ENCODE results near the gene PEX10. TPM values are rescaled to one million over a fixed set of nuclear protein-coding genes. Genes with fewer than 3 reads are reported as not detected.

PEX10 gene
- total and polyA plus RNA-seq, 4 donors: 4.0 to 15.3 (median 11.4) TPM

- intact Hi-C loops (cut with DNase I): loop anchor here (2.0 to 5.0 kb wide), 3 partner anchors 58 to 185 kb away; partner anchors contain the start of gene FAAP20 (in 1 of the 2)
- Histone ChIP-seq H3K36me3 (ENCODE audit: control insufficient read depth in 1 of 2, insufficient read depth in 2 of 2, low read length in 1 of 2) (no peaks in the 10 kb centered on the region), H3K9me3 (ENCODE audit: control insufficient read depth, low read length) (no peaks in the 10 kb centered on the region), H3K27ac (ENCODE audit: low read depth in 1 of 2, low read length in 2 of 2) (no peak overlapping the region), H3K27me3 (ENCODE audit: control insufficient read depth in 1 of 2, insufficient read depth in 2 of 2, low read length in 1 of 2) (no peaks in the 10 kb centered on the region), H3K4me1 (ENCODE audit: control insufficient read depth in 1 of 2, insufficient read depth in 2 of 2, low read length in 2 of 2) (no peaks in the 10 kb centered on the region), H3K4me3 (ENCODE audit: low read length in 2 of 2) (no peak overlapping the region)
- DNase-seq (peak; percentile 25 to 66), ATAC-seq (ENCODE audit: low FRiP score) (no peak)
- 92 to 93% methylated on average over 21 to 23 of the region's 23 CpGs for WGBS, 2 donors
Measured at GRCh38 chr1:2379733-2380404, 32.5 kb downstream of the PEX10 start.

GRCh38 chr1:2378956-2379732 is 33.2 kb downstream of the PEX10 start:
- DNase-seq (peak; percentile 26 to 46), ATAC-seq (ENCODE audit: low FRiP score) (no peak)
- intact Hi-C loops (cut with DNase I): no loop called here

GRCh38 chr1:2378441-2378851 is 33.9 kb downstream of the PEX10 start:
- Histone ChIP-seq H3K27ac (ENCODE audit: low read depth in 1 of 2, low read length in 2 of 2) (no peak overlapping the region), H3K4me3 (ENCODE audit: low read length in 2 of 2) (no peak overlapping the region), H3K9me3 (ENCODE audit: control insufficient read depth, low read length) (no peaks in the 10 kb centered on the region), H3K27me3 (ENCODE audit: control insufficient read depth in 1 of 2, insufficient read depth in 2 of 2, low read length in 1 of 2) (no peaks in the 10 kb centered on the region), H3K36me3 (ENCODE audit: control insufficient read depth in 1 of 2, insufficient read depth in 2 of 2, low read length in 1 of 2) (no peaks in the 10 kb centered on the region), H3K4me1 (ENCODE audit: control insufficient read depth in 1 of 2, insufficient read depth in 2 of 2, low read length in 2 of 2) (no peaks in the 10 kb centered on the region)
- DNase-seq (peak; percentile 36 to 52), ATAC-seq (ENCODE audit: low FRiP score) (no peak)
- WGBS, 2 donors: 91 to 92% methylated on average over 24 of the region's 24 CpGs
- intact Hi-C loops (cut with DNase I): no loop called here

More at GRCh38 chr1:2378956-2379732, 33.2 kb downstream of the PEX10 start:
- whole genome bisulfite sequencing, 2 donors: 90 to 93% methylated on average over 18 of the region's 18 CpGs
- Histone ChIP-seq H3K27ac (ENCODE audit: low read depth in 1 of 2, low read length in 2 of 2) (no peak overlapping the region), H3K27me3 (ENCODE audit: control insufficient read depth in 1 of 2, insufficient read depth in 2 of 2, low read length in 1 of 2) (no peaks in the 10 kb centered on the region), H3K36me3 (ENCODE audit: control insufficient read depth in 1 of 2, insufficient read depth in 2 of 2, low read length in 1 of 2) (no peaks in the 10 kb centered on the region), H3K9me3 (ENCODE audit: control insufficient read depth, low read length) (no peaks in the 10 kb centered on the region), H3K4me3 (ENCODE audit: low read length in 2 of 2) (no peak overlapping the region), H3K4me1 (ENCODE audit: control insufficient read depth in 1 of 2, insufficient read depth in 2 of 2, low read length in 2 of 2) (no peaks in the 10 kb centered on the region)

GRCh38 chr1:2377751-2378440 is 34.5 kb downstream of the PEX10 start:
- no peaks in the 10 kb centered on the region for H3K4me1 ChIP-seq (ENCODE audit: control insufficient read depth in 1 of 2, insufficient read depth in 2 of 2, low read length in 2 of 2)
- 90 to 91% methylated on average over 16 of the region's 16 CpGs for WGBS, 2 donors
- H3K9me3 ChIP-seq (ENCODE audit: control insufficient read depth, low read length): no peaks in the 10 kb centered on the region
- no peaks in the 10 kb centered on the region for H3K27me3 ChIP-seq (ENCODE audit: control insufficient read depth in 1 of 2, insufficient read depth in 2 of 2, low read length in 1 of 2)
- ATAC-seq (ENCODE audit: low FRiP score): no peak
- intact Hi-C loops (cut with DNase I): no loop called here
- peak; percentile 30 to 64 for DNase-seq
- H3K27ac ChIP-seq (ENCODE audit: low read depth in 1 of 2, low read length in 2 of 2): no peak overlapping the region
- no peak overlapping the region for H3K4me3 ChIP-seq (ENCODE audit: low read length in 2 of 2)
- no peaks in the 10 kb centered on the region for H3K36me3 ChIP-seq (ENCODE audit: control insufficient read depth in 1 of 2, insufficient read depth in 2 of 2, low read length in 1 of 2)

GRCh38 chr1:2376931-2377672 is 35.3 kb downstream of the PEX10 start:
- ATAC-seq (ENCODE audit: low FRiP score) (no peak), DNase-seq (peak; percentile 40 to 65)
- Histone ChIP-seq H3K4me3 (ENCODE audit: low read length in 2 of 2) (no peak overlapping the region), H3K27me3 (ENCODE audit: control insufficient read depth in 1 of 2, insufficient read depth in 2 of 2, low read length in 1 of 2) (no peaks in the 10 kb centered on the region), H3K27ac (ENCODE audit: low read depth in 1 of 2, low read length in 2 of 2) (no peak overlapping the region), H3K9me3 (ENCODE audit: control insufficient read depth, low read length) (no peaks in the 10 kb centered on the region), H3K4me1 (ENCODE audit: control insufficient read depth in 1 of 2, insufficient read depth in 2 of 2, low read length in 2 of 2) (no peaks in the 10 kb centered on the region), H3K36me3 (ENCODE audit: control insufficient read depth in 1 of 2, insufficient read depth in 2 of 2, low read length in 1 of 2) (no peaks in the 10 kb centered on the region)
- 88 to 90% methylated on average over 25 of the region's 25 CpGs for WGBS, 2 donors
- intact Hi-C loops (cut with DNase I): no loop called here

- intact Hi-C loops (cut with DNase I): no loop called here
- DNase-seq (peak; percentile 47 to 73), ATAC-seq (ENCODE audit: low FRiP score) (no peak)
- no peak overlapping the region for H3K27ac ChIP-seq (ENCODE audit: low read depth in 1 of 2, low read length in 2 of 2)
- H3K4me3 ChIP-seq (ENCODE audit: low read length in 2 of 2): no peak overlapping the region
- H3K9me3 ChIP-seq (ENCODE audit: control insufficient read depth, low read length): no peaks in the 10 kb centered on the region
- no peaks in the 10 kb centered on the region for H3K36me3 ChIP-seq (ENCODE audit: control insufficient read depth in 1 of 2, insufficient read depth in 2 of 2, low read length in 1 of 2)
- H3K27me3 ChIP-seq (ENCODE audit: control insufficient read depth in 1 of 2, insufficient read depth in 2 of 2, low read length in 1 of 2): no peaks in the 10 kb centered on the region
- H3K4me1 ChIP-seq (ENCODE audit: control insufficient read depth in 1 of 2, insufficient read depth in 2 of 2, low read length in 2 of 2): no peaks in the 10 kb centered on the region
- WGBS, 2 donors: 89 to 93% methylated on average over 23 of the region's 23 CpGs
Measured at GRCh38 chr1:2376261-2376741, 36.1 kb downstream of the PEX10 start.

- DNase-seq (peak in 1 of 2 donors; percentile 37), ATAC-seq (ENCODE audit: low FRiP score) (no peak)
- Histone ChIP-seq H3K27me3 (ENCODE audit: control insufficient read depth in 1 of 2, insufficient read depth in 2 of 2, low read length in 1 of 2) (no peaks in the 10 kb centered on the region), H3K4me3 (ENCODE audit: low read length in 2 of 2) (no peak overlapping the region), H3K36me3 (ENCODE audit: control insufficient read depth in 1 of 2, insufficient read depth in 2 of 2, low read length in 1 of 2) (no peaks in the 10 kb centered on the region), H3K4me1 (ENCODE audit: control insufficient read depth in 1 of 2, insufficient read depth in 2 of 2, low read length in 2 of 2) (no peaks in the 10 kb centered on the region), H3K27ac (ENCODE audit: low read depth in 1 of 2, low read length in 2 of 2) (no peak overlapping the region), H3K9me3 (ENCODE audit: control insufficient read depth, low read length) (no peaks in the 10 kb centered on the region)
- intact Hi-C loops (cut with DNase I): no loop called here
- 80 to 90% methylated on average over 7 of the region's 7 CpGs for WGBS, 2 donors
Measured at GRCh38 chr1:2375923-2376260, 36.5 kb downstream of the PEX10 start.

- DNase-seq: peak; percentile 35 to 62
- Histone ChIP-seq H3K4me1 (ENCODE audit: control insufficient read depth in 1 of 2, insufficient read depth in 2 of 2, low read length in 2 of 2) (no peaks in the 10 kb centered on the region), H3K9me3 (ENCODE audit: control insufficient read depth, low read length) (no peaks in the 10 kb centered on the region), H3K36me3 (ENCODE audit: control insufficient read depth in 1 of 2, insufficient read depth in 2 of 2, low read length in 1 of 2) (no peaks in the 10 kb centered on the region), H3K27me3 (ENCODE audit: control insufficient read depth in 1 of 2, insufficient read depth in 2 of 2, low read length in 1 of 2) (no peaks in the 10 kb centered on the region), H3K4me3 (ENCODE audit: low read length in 2 of 2) (no peak overlapping the region), H3K27ac (ENCODE audit: low read depth in 1 of 2, low read length in 2 of 2) (no peak overlapping the region)
- ATAC-seq (ENCODE audit: low FRiP score): no peak
- intact Hi-C loops (cut with DNase I): no loop called here
- 74 to 79% methylated on average over 23 of the region's 23 CpGs for WGBS, 2 donors
Measured at GRCh38 chr1:2375246-2375922, 37.0 kb downstream of the PEX10 start.

Measured in aorta (tissue), 5 donors.